Gastroesophageal sphincter (tissue), 3 donors: ENCODE data around the gene KXD1.

ENCODE experiments used
- EP300 ChIP-seq: sonication (generic); formaldehyde crosslinking; IDR thresholded peaks from one replicate; pipeline ENCODE4 v1.6.1; 2017; ENCODE audit warnings: antibody characterized with exemption, mild to moderate bottlenecking
- TF ChIP-seq, protein P1 (sequence below), 4 experiments: fragments of 200-600 bp in 2 of 4; fragments of 450-650 bp in 2 of 4; sonication (generic) in 1 of 4; IDR thresholded peaks; one replicate each; pipeline ENCODE4 v1.5.1; 2017 to 2019; ENCODE audit warnings: antibody characterized with exemption in 4 of 4, mild to moderate bottlenecking in 2 of 4, moderate library complexity in 2 of 4

DNA sequence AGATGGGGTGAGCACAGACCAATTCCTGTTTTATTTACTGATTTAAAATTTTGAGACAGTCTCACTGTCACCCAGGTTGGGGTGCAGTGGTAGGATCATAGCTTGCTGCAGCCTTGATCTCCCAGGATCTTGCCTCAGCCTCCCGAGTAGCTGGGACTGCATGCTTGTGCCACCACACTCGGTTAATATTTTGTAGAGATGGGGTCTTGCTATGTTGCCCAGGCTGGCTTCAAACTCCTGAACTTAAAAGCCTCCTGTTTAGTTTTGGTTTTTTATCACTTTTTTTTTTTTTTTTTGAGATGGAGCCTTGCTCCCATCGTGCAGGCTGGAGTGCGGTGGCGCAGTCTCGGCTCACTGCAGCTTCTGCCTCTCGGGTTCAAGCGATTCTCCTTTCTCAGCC lies 18.7 kb downstream of the KXD1 start:
- no peak for TF ChIP-seq EP300
- TF ChIP-seq, protein P1, sequence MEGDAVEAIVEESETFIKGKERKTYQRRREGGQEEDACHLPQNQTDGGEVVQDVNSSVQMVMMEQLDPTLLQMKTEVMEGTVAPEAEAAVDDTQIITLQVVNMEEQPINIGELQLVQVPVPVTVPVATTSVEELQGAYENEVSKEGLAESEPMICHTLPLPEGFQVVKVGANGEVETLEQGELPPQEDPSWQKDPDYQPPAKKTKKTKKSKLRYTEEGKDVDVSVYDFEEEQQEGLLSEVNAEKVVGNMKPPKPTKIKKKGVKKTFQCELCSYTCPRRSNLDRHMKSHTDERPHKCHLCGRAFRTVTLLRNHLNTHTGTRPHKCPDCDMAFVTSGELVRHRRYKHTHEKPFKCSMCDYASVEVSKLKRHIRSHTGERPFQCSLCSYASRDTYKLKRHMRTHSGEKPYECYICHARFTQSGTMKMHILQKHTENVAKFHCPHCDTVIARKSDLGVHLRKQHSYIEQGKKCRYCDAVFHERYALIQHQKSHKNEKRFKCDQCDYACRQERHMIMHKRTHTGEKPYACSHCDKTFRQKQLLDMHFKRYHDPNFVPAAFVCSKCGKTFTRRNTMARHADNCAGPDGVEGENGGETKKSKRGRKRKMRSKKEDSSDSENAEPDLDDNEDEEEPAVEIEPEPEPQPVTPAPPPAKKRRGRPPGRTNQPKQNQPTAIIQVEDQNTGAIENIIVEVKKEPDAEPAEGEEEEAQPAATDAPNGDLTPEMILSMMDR (IDR thresholded peaks at IDR 0.05) = no peak
